Keratinocyte (primary cell): Measurements from ENCODE around the gene SSBP2. TPM values are rescaled to one million over a fixed set of nuclear protein-coding genes. Genes with fewer than 3 reads are reported as not detected.

ENCODE experiments used
- DNase-seq: peaks from one replicate; pipeline ENCODE4 v3.0.0-alpha.2; 2011; ENCODE audit warnings: low read depth, missing footprints, low spot score
- FAIRE-seq: peaks from 2 replicates; lab custom pipeline; 2011; peaks lifted over from hg19 to GRCh38; lab: Jason Lieb, UNC
- H2AFZ ChIP-seq: 2 replicates; pipeline ENCODE4 v1.6.0; 2012; ENCODE audit warnings: low read length, control low read depth, inconsistent platforms; ENCODE audit not compliant: control insufficient read depth
- H3K27ac ChIP-seq: 2 replicates; pipeline ENCODE4 v1.5.1; 2011; ENCODE audit warnings: low read length; ENCODE audit not compliant: control insufficient read depth, insufficient read depth
- H3K27me3 ChIP-seq: 3 replicates; pipeline ENCODE4 v1.6.0; 2011; ENCODE audit warnings: low read length; ENCODE audit not compliant: control insufficient read depth, insufficient read depth; ENCODE audit errors: extremely low read depth
- H3K36me3 ChIP-seq, 2 experiments: 2 replicates in 1 of 2; 3 replicates in 1 of 2; pipeline ENCODE4 v1.5.1; 2011; ENCODE audit warnings: low read length in 2 of 2, mild to moderate bottlenecking in 1 of 2; ENCODE audit not compliant: control insufficient read depth in 2 of 2, insufficient read depth in 2 of 2; ENCODE audit errors: extremely low read depth in 1 of 2
- H3K4me1 ChIP-seq: 3 replicates; pipeline ENCODE4 v1.5.1; 2011; ENCODE audit warnings: low read length; ENCODE audit not compliant: control insufficient read depth, insufficient read depth; ENCODE audit errors: extremely low read depth
- H3K4me2 ChIP-seq: 3 replicates; pipeline ENCODE4 v1.6.0; 2011; ENCODE audit warnings: low read depth, low read length; ENCODE audit not compliant: control insufficient read depth, insufficient read depth; ENCODE audit errors: extremely low read depth
- H3K4me3 ChIP-seq, 3 experiments: fragments of 200-600 bp in 1 of 3; sonication (generic) in 1 of 3; 2 replicates in 2 of 3; 3 replicates in 1 of 3; pipeline ENCODE4 v1.5.1; 2011 to 2016; ENCODE audit warnings: low read length in 3 of 3, mild to moderate bottlenecking in 3 of 3, control low read depth in 2 of 3, inconsistent platforms in 1 of 3, low read depth in 1 of 3, mixed read lengths in 1 of 3, mixed run types in 1 of 3, moderate library complexity in 1 of 3; ENCODE audit not compliant: control insufficient read depth in 2 of 3, insufficient read depth in 2 of 3; ENCODE audit errors: extremely low read depth in 1 of 3
- H3K79me2 ChIP-seq: 2 replicates; pipeline ENCODE4 v1.6.0; 2012; ENCODE audit warnings: low read length; ENCODE audit not compliant: control insufficient read depth, insufficient read depth
- H3K9ac ChIP-seq: 3 replicates; pipeline ENCODE4 v1.6.0; 2011; ENCODE audit warnings: low read length; ENCODE audit not compliant: control insufficient read depth, insufficient read depth; ENCODE audit errors: extremely low read depth
- H3K9me1 ChIP-seq: 3 replicates; pipeline ENCODE4 v1.6.0; 2011; ENCODE audit warnings: low read length; ENCODE audit not compliant: control insufficient read depth, insufficient read depth; ENCODE audit errors: extremely low read depth
- H3K9me3 ChIP-seq: 2 replicates; pipeline ENCODE4 v1.5.1; 2012; ENCODE audit warnings: low read depth, low read length; ENCODE audit not compliant: control insufficient read depth
- H4K20me1 ChIP-seq: 3 replicates; pipeline ENCODE4 v1.6.0; 2011; ENCODE audit warnings: low read length; ENCODE audit not compliant: control insufficient read depth, insufficient read depth; ENCODE audit errors: extremely low read depth
- CTCF ChIP-seq, 3 experiments: IDR thresholded peaks in 1 of 3; conservative IDR thresholded peaks in 1 of 3; optimal IDR thresholded peaks in 1 of 3; 2 replicates in 2 of 3; 3 replicates in 1 of 3; pipeline versions ENCODE3 to v1.5.1; 2011; ENCODE audit warnings: low read length in 3 of 3, mild to moderate bottlenecking in 3 of 3, moderate library complexity in 2 of 3, control low read depth in 1 of 3, inconsistent platforms in 1 of 3; ENCODE audit not compliant: insufficient read depth in 2 of 3; ENCODE audit errors: extremely low read depth in 1 of 3
- EZH2 ChIP-seq: IDR thresholded peaks from one replicate; pipeline ENCODE4 v1.6.1; 2012; ENCODE audit warnings: inconsistent platforms, mild to moderate bottlenecking, low read length, moderate library complexity
- dilution Hi-C: fragments of 300-500 bp; cut with MboI; formaldehyde crosslinking; loops from one replicate; pipeline ENCODE4 v1.7.0; 2020; ENCODE audit warnings: low sequenced_read_pairs; ENCODE audit not compliant: extremely low pct_ligation_motif_present
- polyA plus RNA-seq, 5 experiments: library from polyadenylated mRNA; depleted of rRNA in 3 of 5; stranded (reverse) in 3 of 5; stranded (forward) in 1 of 5; unstranded in 1 of 5; fragments of >200 nt; gene quantifications; 1 replicate in 1 of 5; 2 replicates in 3 of 5; 3 replicates in 1 of 5; pipeline versions ENCODE4 v1.2.1 to v1.2.3, GENCODE V29; 2011 to 2012; ENCODE audit warnings: missing spikeins in 2 of 5, low read depth in 1 of 5, low replicate concordance in 1 of 5

Gene SSBP2
- polyA plus RNA-seq, 1 donor (not counting 4 experiments of a cell fraction or from before 2014, with no cell fraction given): 14.6 TPM

GRCh38 chr5:81700166-81700565 lies 50.7 kb downstream of the SSBP2 start:
- TF ChIP-seq EZH2 (no peak), CTCF (optimal IDR thresholded peaks at IDR 0.05 in 1 of 3, IDR thresholded peaks at IDR 0.05 in 1 of 3, conservative IDR thresholded peaks at IDR 0.05 in 1 of 3; ENCODE audit: extremely low read depth in 1 of 3, insufficient read depth in 2 of 3, low read length in 3 of 3) (no peak)
- no peak overlapping the region for H3K9ac ChIP-seq
- no peak overlapping the region for H3K4me2 ChIP-seq
- H3K27me3 ChIP-seq: no peaks in the 10 kb centered on the region
- FAIRE-seq (no peak), DNase-seq (no peak)
- H2AFZ ChIP-seq: no peak overlapping the region
- no peaks in the 10 kb centered on the region for H3K36me3 ChIP-seq
- no peak overlapping the region for H3K27ac ChIP-seq
- no peaks in the 10 kb centered on the region for H3K9me1 ChIP-seq
- no peak overlapping the region for H3K4me3 ChIP-seq
- H3K4me1 ChIP-seq: no peaks in the 10 kb centered on the region
- dilution Hi-C loops: no loop called here
- H3K9me3 ChIP-seq: no peaks in the 10 kb centered on the region
- H3K79me2 ChIP-seq: no peaks in the 10 kb centered on the region
- no peaks in the 10 kb centered on the region for H4K20me1 ChIP-seq

GRCh38 chr5:81698813-81699212 lies 52.1 kb downstream of the SSBP2 start:
- Histone ChIP-seq H3K9me1 (no peaks in the 10 kb centered on the region), H3K9ac (no peak overlapping the region), H3K79me2 (no peaks in the 10 kb centered on the region), H3K27ac (no peak overlapping the region), H3K4me1 (no peaks in the 10 kb centered on the region), H3K4me3 (no peak overlapping the region), H4K20me1 (no peaks in the 10 kb centered on the region), H3K9me3 (no peaks in the 10 kb centered on the region), H3K27me3 (no peaks in the 10 kb centered on the region), H3K4me2 (no peak overlapping the region), H2AFZ (no peak overlapping the region), H3K36me3 (no peaks in the 10 kb centered on the region)
- dilution Hi-C loops: no loop called here
- no peak for TF ChIP-seq CTCF (optimal IDR thresholded peaks at IDR 0.05 in 1 of 3, IDR thresholded peaks at IDR 0.05 in 1 of 3, conservative IDR thresholded peaks at IDR 0.05 in 1 of 3; ENCODE audit: extremely low read depth in 1 of 3, insufficient read depth in 2 of 3, low read length in 3 of 3)
- DNase-seq (no peak), FAIRE-seq (no peak)
